Nephron (organoid): ENCODE data around the gene CCDC30.
A peak's percentile ranks its signal among the peaks of the same experiment; 100 is the strongest.

ENCODE experiments used
- H3K27ac Mint-ChIP-seq, 3 experiments: 2 replicates each; pipeline ENCODE4 v1.8.0; 2020; ENCODE audit warnings: mixed read lengths in 3 of 3, mild to moderate bottlenecking in 2 of 3, moderate library complexity in 1 of 3
- H3K27me3 Mint-ChIP-seq: 2 replicates; pipeline ENCODE4 v1.8.0; 2021; ENCODE audit warnings: low read depth, mild to moderate bottlenecking, moderate library complexity, mixed read lengths
- H3K36me3 Mint-ChIP-seq: 2 replicates; pipeline ENCODE4 v1.8.0; 2020; ENCODE audit warnings: low read depth, mixed read lengths
- H3K4me1 Mint-ChIP-seq: 2 replicates; pipeline ENCODE4 v1.8.0; 2020; ENCODE audit warnings: mixed read lengths
- H3K4me3 Mint-ChIP-seq, 3 experiments: 2 replicates each; pipeline ENCODE4 v1.8.0; 2020; ENCODE audit warnings: mild to moderate bottlenecking in 3 of 3, mixed read lengths in 3 of 3, moderate library complexity in 2 of 3
- H3K9me3 Mint-ChIP-seq: 2 replicates; pipeline ENCODE4 v1.8.0; 2020; ENCODE audit warnings: mixed read lengths
- TF ChIP-seq, protein P1 (sequence below), 3 experiments: fragments of 200-600 bp; sonication (generic); IDR thresholded peaks; one replicate each; pipeline ENCODE4 v1.5.0; 2021; ENCODE audit warnings: antibody characterized with exemption in 3 of 3; ENCODE audit not compliant: unreplicated experiment in 3 of 3

The CCDC30 gene

DNA sequence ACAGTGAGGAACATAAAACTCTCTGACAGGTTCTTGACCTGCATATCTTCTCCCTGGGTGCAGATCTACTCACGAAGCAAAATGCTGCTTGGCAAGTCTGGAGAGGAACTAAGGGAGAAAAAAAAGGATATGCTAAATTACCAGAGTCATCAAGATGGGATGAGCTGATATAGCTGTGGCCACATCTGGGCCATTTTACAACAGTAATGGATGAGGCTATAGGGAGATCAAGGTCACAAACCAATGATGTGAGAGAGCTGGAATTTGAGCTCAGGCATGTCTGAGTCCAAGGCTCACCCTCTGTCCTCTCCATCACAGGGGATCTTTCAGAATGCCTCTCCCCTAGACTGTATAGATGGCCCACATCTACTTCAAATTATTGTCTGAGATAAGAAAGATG lies 33.5 kb upstream of the CCDC30 start:
- peak overlapping the region in 1 of 3 experiments; percentile 38 for H3K27ac Mint-ChIP-seq
- H3K4me1 Mint-ChIP-seq = peaks cover 21% of the 10 kb centered on the region
- H3K27me3 Mint-ChIP-seq = peaks cover 8% of the 10 kb centered on the region
- no peak overlapping the region for H3K4me3 Mint-ChIP-seq
- no peaks in the 10 kb centered on the region for H3K36me3 Mint-ChIP-seq
- TF ChIP-seq, protein P1, sequence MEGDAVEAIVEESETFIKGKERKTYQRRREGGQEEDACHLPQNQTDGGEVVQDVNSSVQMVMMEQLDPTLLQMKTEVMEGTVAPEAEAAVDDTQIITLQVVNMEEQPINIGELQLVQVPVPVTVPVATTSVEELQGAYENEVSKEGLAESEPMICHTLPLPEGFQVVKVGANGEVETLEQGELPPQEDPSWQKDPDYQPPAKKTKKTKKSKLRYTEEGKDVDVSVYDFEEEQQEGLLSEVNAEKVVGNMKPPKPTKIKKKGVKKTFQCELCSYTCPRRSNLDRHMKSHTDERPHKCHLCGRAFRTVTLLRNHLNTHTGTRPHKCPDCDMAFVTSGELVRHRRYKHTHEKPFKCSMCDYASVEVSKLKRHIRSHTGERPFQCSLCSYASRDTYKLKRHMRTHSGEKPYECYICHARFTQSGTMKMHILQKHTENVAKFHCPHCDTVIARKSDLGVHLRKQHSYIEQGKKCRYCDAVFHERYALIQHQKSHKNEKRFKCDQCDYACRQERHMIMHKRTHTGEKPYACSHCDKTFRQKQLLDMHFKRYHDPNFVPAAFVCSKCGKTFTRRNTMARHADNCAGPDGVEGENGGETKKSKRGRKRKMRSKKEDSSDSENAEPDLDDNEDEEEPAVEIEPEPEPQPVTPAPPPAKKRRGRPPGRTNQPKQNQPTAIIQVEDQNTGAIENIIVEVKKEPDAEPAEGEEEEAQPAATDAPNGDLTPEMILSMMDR (IDR thresholded peaks at IDR 0.05; ENCODE audit: unreplicated experiment in 3 of 3) = no peak
- H3K9me3 Mint-ChIP-seq = no peaks in the 10 kb centered on the region

DNA sequence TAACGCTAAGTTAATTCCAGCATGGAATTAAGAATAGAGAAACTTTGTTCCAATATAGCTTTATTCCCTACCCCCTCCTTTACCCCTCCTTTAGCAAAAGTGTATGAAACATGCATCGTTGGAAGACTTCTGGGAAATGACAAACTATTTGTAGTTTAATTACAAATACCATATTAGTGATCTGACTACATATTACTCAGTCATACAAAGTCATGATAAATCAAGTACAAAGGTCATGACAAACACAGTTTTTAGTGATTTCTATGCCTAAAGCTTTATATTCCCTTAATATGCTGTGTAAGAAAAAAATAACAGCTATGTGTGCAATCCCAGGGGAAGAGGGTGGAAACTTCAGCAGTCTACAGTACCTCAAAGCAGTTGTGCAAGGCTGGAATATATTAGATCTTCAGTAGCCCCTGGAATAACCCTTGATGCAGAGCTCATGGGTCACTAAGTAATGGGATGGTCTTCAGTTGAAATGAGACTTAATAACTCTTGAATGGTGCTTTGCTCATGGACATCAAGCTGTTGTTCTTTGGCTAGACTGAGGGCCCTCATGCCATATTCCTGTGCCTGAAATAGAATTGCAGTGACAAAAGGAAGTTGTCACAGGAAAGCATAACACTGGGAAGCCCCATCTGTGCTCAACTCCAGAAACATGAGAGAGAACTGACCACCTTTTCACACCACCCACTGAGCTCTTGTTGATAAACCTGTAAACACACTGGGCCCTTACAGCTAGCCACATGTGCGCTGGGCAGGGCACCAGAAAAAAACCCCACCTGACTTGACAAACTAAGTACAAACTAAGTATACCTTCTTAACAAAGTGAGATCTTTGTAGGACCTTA lies 32.6 kb upstream of the CCDC30 start:
- Mint-ChIP-seq H3K36me3 (no peaks in the 10 kb centered on the region), H3K4me3 (no peak overlapping the region), H3K9me3 (no peaks in the 10 kb centered on the region), H3K27ac (no peak overlapping the region), H3K27me3 (peaks cover 6% of the 10 kb centered on the region), H3K4me1 (peaks cover 13% of the 10 kb centered on the region)
- TF ChIP-seq, protein P1 (IDR thresholded peaks at IDR 0.05; ENCODE audit: unreplicated experiment in 3 of 3) = no peak

DNA sequence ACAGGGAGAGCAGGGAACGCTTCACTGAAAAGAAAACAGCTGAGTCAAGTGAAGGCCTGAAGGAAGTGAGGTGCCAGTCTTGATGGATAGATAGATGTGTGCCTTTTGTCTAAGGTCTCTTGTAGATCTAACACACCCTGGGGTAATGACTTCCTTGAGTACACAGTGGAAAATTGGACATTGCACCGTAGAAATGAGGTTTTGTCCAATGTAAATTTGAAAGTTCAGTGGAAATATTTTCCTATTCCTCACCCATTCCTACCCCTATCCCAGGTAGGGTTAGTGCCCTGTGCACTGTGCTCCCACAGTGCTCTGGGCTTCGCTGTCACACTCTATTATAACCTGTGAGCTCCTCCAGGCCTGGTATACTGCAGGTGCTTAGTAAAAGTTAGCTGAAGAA lies 31.6 kb upstream of the CCDC30 start:
- H3K27ac Mint-ChIP-seq = no peak overlapping the region
- H3K36me3 Mint-ChIP-seq = no peaks in the 10 kb centered on the region
- H3K9me3 Mint-ChIP-seq = no peaks in the 10 kb centered on the region
- H3K27me3 Mint-ChIP-seq = peaks cover 3% of the 10 kb centered on the region
- H3K4me1 Mint-ChIP-seq = peaks cover 10% of the 10 kb centered on the region
- TF ChIP-seq, protein P1 (IDR thresholded peaks at IDR 0.05; ENCODE audit: unreplicated experiment in 3 of 3) = no peak
- no peak overlapping the region for H3K4me3 Mint-ChIP-seq

DNA sequence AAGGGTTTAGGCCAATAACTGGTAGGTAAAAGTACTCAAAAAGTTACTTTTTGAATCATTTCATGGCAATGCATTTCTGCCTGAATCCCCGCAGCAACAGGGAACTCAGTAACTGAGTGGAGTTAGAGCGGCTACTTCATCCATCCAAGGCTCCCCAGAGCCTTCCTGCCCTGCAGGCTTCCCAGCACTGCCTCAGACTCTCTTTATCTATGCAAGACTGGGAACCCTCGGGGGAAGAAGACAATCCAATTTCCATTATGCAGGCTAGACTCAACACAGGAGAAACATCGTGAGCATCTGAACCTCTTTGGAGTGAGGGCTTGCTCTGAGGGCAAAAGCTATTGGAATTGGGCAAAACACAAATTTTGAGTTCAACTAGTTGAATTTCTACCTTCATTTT lies 30.4 kb upstream of the CCDC30 start:
- TF ChIP-seq, protein P1 (IDR thresholded peaks at IDR 0.05; ENCODE audit: unreplicated experiment in 3 of 3) = no peak
- H3K4me1 Mint-ChIP-seq = peaks cover 10% of the 10 kb centered on the region
- H3K36me3 Mint-ChIP-seq = no peaks in the 10 kb centered on the region
- no peak overlapping the region for H3K4me3 Mint-ChIP-seq
- H3K27me3 Mint-ChIP-seq = no peaks in the 10 kb centered on the region
- H3K9me3 Mint-ChIP-seq = no peaks in the 10 kb centered on the region
- no peak overlapping the region for H3K27ac Mint-ChIP-seq

DNA sequence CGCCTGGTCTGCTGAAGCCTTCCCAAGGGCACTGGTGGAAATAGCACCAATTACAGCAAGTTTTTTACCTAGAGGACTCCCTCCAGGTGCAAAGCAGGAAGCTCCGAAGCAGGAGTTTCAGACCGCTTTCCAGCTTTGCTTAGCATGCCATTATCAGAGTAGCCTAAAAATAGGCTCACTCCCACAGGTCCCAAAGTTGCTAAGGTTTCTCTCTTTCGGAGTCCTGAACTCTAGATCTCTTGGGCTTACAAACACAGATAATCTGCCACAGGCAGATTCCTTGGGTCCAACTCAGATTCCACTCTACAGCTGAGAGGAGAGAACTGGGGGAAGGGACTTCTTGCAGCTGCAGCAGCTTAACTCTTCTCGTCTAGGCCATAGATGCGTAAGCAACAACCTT lies 29.7 kb upstream of the CCDC30 start:
- no peaks in the 10 kb centered on the region for H3K27me3 Mint-ChIP-seq
- TF ChIP-seq, protein P1 (IDR thresholded peaks at IDR 0.05; ENCODE audit: unreplicated experiment in 3 of 3) = no peak
- H3K4me1 Mint-ChIP-seq = peaks cover 10% of the 10 kb centered on the region
- H3K4me3 Mint-ChIP-seq = no peak overlapping the region
- H3K36me3 Mint-ChIP-seq = no peaks in the 10 kb centered on the region
- H3K9me3 Mint-ChIP-seq = no peaks in the 10 kb centered on the region
- peak overlapping the region in 1 of 3 experiments; percentile 5 for H3K27ac Mint-ChIP-seq

DNA sequence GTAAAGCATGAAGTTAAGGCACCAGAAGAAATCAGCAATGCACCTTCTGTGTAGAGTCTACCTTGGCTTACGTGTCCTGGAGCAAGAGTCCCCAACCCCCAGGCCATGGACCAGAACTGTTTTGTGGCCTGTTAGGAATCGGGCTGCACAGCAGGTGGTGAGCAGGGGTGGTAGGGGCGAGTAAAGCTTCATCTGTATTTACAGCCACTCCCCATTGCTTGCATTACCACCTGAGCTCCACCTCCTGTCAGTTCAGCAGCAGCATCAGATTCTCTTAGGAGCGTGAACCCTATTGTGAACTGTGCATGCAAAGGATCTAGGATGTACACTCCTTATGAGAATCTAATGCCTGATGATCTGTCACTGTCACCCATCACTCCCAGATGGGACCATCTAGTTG lies 28.7 kb upstream of the CCDC30 start:
- Mint-ChIP-seq H3K4me3 (no peak overlapping the region), H3K9me3 (no peaks in the 10 kb centered on the region), H3K27ac (no peak overlapping the region), H3K36me3 (no peaks in the 10 kb centered on the region), H3K27me3 (no peaks in the 10 kb centered on the region), H3K4me1 (peaks cover 7% of the 10 kb centered on the region)
- TF ChIP-seq, protein P1 (IDR thresholded peaks at IDR 0.05; ENCODE audit: unreplicated experiment in 3 of 3) = no peak
